Cardiac fibroblast (primary cell): ENCODE data around the gene KIF12.

Experiments used
- DNase-seq, 2 donors: peaks; one replicate each; pipeline versions ENCODE4 v3.0.0 to v3.0.0-alpha.2; 2010; ENCODE audit warnings: low read depth in 2 of 2
- H3K4me3 ChIP-seq, 2 donors: replicated peaks in 1 of 2; 1 replicate in 1 of 2; 2 replicates in 1 of 2; pipeline ENCODE4 v1.5.1; 2011; ENCODE audit warnings: low read depth in 2 of 2, low read length in 2 of 2, mild to moderate bottlenecking in 2 of 2, moderate library complexity in 1 of 2
- CTCF ChIP-seq: IDR thresholded peaks from one replicate; pipeline ENCODE4 v1.5.1; 2011; ENCODE audit warnings: low read depth, mild to moderate bottlenecking, low read length, inconsistent platforms

KIF12 gene

GRCh38 chr9:114091711-114092110 lies 7.4 kb downstream of the KIF12 start:
- H3K4me3 ChIP-seq, result no peak overlapping the region
- no peak for DNase-seq
- no peak for TF ChIP-seq CTCF

- no peak for DNase-seq
- no peak for TF ChIP-seq CTCF
- H3K4me3 ChIP-seq, result no peak overlapping the region
Measured at GRCh38 chr9:114090798-114091197, 8.3 kb downstream of the KIF12 start.

GRCh38 chr9:114089206-114089840 lies 9.8 kb downstream of the KIF12 start:
- no peak for DNase-seq
- H3K4me3 ChIP-seq, result no peak overlapping the region
- no peak for TF ChIP-seq CTCF

- DNase-seq, result no peak
- TF ChIP-seq CTCF, result no peak
- no peak overlapping the region for H3K4me3 ChIP-seq
Measured at GRCh38 chr9:114088571-114089170, 10.4 kb downstream of the KIF12 start.

GRCh38 chr9:114087721-114088120 lies 11.4 kb downstream of the KIF12 start:
- no peak overlapping the region for H3K4me3 ChIP-seq
- no peak for DNase-seq
- TF ChIP-seq CTCF, result no peak

- DNase-seq, result no peak
- no peak overlapping the region for H3K4me3 ChIP-seq
- TF ChIP-seq CTCF, result no peak
Measured at GRCh38 chr9:114086607-114087006, 12.5 kb downstream of the KIF12 start.

GRCh38 chr9:114086009-114086408 lies 13.1 kb downstream of the KIF12 start:
- no peak for TF ChIP-seq CTCF
- H3K4me3 ChIP-seq, result no peak overlapping the region
- no peak for DNase-seq
